Measurements from ENCODE around the gene LCTL.

DNA sequence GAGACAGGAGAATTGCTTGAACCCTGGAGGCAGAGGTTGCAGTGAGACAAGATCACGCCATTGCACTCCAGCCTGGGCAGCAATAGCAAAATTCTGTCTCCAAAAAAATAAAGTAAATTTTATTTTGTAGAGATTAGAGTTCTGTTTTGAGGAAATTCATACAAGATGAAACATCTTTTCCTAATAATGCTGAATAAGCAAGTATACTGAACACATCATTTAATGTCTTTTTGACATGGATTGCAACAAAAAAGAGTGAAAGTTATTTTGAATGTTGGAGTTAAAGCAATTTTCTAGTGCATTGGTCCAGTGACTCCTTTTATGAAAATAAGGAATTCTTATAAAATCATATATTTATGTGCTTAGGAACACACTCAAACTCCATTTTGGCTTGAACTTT lies 20.5 kb downstream of the LCTL start:
- TF ChIP-seq, protein P1, sequence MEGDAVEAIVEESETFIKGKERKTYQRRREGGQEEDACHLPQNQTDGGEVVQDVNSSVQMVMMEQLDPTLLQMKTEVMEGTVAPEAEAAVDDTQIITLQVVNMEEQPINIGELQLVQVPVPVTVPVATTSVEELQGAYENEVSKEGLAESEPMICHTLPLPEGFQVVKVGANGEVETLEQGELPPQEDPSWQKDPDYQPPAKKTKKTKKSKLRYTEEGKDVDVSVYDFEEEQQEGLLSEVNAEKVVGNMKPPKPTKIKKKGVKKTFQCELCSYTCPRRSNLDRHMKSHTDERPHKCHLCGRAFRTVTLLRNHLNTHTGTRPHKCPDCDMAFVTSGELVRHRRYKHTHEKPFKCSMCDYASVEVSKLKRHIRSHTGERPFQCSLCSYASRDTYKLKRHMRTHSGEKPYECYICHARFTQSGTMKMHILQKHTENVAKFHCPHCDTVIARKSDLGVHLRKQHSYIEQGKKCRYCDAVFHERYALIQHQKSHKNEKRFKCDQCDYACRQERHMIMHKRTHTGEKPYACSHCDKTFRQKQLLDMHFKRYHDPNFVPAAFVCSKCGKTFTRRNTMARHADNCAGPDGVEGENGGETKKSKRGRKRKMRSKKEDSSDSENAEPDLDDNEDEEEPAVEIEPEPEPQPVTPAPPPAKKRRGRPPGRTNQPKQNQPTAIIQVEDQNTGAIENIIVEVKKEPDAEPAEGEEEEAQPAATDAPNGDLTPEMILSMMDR (IDR thresholded peaks at IDR 0.05; ENCODE audit: insufficient read depth, low read depth, low read length) = no peak
- no peak for TF ChIP-seq EZH2 (IDR thresholded peaks at IDR 0.05; ENCODE audit: insufficient read depth, low read length)
